GM19193 (cell line): ENCODE data around the gene NAALADL2.

Source experiments
- POLR2A ChIP-seq: IDR thresholded peaks from 4 replicates; pipeline ENCODE4 v1.6.1; 2011; ENCODE audit not compliant: insufficient read depth, insufficient read length; ENCODE audit errors: extremely low read depth

NAALADL2 gene

DNA sequence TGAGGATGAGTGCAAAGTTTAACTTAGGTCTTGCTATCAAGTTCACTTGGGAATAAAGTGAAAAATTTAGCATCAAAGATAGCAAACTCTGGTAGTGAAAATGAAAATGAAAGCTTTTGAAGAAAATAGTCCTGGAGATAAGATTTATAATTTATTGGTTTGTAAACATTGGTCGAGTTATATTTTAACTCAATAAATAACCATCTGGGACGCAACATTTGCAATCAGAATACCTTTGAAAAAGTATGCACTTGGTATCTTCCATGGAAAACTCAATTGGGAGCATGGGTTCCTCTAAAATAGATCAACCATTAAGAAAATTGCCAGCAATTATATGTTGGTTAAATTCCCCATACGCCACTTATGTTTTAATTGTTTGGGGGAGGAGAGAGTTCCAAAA lies 209.5 kb downstream of the NAALADL2 start:
- TF ChIP-seq POLR2A = no peak

- no peak for TF ChIP-seq POLR2A
These were observed 211.8 kb downstream of the NAALADL2 start for GRCh38 chr3:175070946-175071345.

GRCh38 chr3:175073219-175073905 lies 214.2 kb downstream of the NAALADL2 start:
- TF ChIP-seq POLR2A = no peak

- no peak for TF ChIP-seq POLR2A
These were observed 216.1 kb downstream of the NAALADL2 start for GRCh38 chr3:175075269-175075668.

- no peak for TF ChIP-seq POLR2A
These were observed 218.1 kb downstream of the NAALADL2 start for GRCh38 chr3:175077216-175077615.

- no peak for TF ChIP-seq POLR2A
These were observed 223.5 kb downstream of the NAALADL2 start for GRCh38 chr3:175082631-175083030.

DNA sequence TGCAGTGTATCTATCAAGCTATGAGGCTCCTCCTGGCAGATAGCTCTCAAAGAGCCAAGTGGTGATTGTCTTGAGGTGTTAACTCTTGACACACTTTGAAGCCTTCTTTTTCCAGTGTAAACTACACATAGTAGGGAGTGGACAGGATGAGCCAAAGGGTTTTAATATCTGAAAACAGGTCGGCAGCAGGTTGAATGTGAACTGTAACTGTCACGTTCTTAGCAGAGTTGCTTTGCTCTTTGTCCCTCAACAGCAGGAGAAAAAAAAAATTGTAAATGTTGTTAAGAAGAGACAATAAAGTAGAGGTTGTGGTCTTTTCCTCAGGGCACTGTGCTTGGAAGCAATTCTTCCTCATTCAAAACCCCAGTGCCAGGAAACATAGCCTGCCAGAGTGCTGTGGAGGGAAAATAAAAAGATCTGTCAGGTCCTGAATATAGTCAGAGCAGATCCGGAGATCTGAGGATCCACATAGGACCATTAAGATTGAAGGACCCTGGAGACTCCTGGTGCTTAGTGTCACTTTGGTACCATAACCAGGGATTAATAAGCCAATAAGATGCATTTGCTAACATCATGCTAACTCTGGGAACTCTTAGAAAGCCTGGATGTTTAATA lies 229.7 kb downstream of the NAALADL2 start:
- no peak for TF ChIP-seq POLR2A

DNA sequence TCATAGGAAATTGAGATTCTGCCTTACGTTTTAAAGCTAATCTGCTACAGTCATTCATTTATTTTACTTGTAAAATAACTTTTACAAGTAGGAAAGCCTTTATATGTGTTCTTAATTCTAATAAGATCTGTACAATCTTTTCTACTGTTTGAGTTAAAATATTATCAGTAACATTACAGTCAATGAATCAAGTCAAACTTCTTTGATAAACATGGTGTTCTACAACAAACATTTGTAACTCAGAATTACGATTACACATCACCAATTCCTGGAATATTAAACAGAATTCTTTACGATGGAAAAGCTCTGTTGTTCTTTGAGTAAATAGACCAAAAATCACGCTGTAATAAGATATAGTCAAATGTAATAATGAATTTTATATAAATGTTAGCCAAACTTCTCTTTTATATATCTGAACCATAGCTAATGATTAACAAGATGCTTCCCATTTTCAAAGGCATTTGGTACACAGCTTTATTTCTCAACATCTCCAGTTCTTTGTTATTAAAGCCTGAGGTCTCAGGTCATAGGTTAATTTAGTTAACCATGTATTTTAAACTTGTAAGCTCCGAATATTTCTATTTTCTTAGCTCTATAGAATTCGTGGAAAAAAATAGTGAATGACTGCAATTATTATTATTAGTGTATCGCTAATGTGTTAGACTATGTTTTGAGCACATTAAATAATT lies 232.4 kb downstream of the NAALADL2 start:
- TF ChIP-seq POLR2A = no peak

DNA sequence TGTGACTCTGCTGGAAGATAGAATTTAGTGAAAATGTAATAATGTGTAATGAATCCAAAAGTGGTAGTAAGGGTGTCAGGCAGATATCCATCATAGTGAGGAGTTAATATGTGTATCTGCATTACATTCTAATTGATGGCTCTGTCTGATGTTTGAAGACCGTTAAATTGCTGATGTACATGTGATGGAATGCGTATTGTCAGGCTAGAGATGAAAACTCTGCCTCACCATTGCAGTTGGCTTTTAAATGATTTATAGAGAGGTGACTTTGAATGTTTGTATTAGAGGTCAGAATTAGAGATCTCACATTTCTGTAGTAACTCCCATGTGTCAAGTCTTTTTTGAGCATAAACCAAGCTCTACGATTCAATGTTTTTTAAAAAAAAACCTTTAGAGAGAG lies 234.6 kb downstream of the NAALADL2 start:
- TF ChIP-seq POLR2A = no peak

- no peak for TF ChIP-seq POLR2A
These were observed 235.2 kb downstream of the NAALADL2 start for GRCh38 chr3:175094344-175094743.

DNA sequence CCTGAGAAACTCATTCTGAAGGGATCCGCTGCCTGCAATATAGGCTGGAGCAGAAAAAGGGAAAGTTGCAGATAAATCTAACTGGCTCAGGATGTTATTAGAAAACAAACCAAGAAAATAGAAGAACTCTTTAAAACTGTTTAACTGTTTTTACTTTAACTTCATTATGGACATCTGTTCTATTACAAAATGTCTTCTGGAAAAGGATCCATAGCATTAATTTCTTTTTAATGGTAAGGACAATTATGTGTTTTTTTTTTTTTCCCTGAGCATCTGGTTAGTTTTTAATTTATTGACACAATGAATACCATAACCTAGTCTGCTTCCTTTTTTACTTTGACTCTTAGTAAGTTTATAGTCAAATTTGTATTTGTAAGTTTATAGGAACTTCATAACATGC lies 239.5 kb downstream of the NAALADL2 start:
- TF ChIP-seq POLR2A = no peak

DNA sequence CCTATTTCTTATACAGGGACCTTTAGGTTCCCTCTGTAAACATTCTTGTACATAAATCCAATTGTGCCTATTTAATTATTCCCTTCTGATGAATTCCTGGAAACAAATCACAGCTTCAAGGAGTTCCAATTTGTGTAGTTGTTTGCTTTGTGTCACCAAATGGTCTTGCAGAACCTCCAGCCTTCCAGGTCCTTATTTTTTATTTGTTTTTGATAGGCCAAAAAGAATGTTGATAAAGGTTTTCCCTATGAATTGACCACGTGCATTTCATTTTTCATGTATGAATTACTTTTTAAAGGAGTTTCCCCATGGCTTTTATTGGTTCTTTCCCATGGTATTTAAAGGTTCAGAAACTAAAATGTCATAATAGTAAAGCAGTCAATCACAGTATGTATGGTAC lies 243.0 kb downstream of the NAALADL2 start:
- no peak for TF ChIP-seq POLR2A

- TF ChIP-seq POLR2A = no peak
These were observed 244.2 kb downstream of the NAALADL2 start for GRCh38 chr3:175103298-175103697.

DNA sequence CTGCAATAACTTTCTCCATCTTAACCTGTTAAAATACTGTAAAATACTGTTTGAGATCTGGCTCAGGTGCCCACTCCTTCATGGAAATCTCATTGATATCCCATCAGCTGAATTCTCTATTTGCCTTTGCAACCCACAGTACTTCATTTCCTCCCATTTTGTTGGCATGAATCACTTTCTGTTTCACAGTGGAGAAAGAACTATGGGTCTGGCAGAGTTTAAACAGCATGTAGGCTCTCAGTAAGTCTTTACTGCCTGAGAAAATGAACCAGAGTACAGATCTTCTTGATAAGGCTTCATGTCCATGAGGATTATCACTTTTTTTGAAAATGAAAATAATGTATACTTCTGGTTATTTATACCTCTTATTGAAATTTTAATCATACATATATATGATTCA lies 245.9 kb downstream of the NAALADL2 start:
- no peak for TF ChIP-seq POLR2A

DNA sequence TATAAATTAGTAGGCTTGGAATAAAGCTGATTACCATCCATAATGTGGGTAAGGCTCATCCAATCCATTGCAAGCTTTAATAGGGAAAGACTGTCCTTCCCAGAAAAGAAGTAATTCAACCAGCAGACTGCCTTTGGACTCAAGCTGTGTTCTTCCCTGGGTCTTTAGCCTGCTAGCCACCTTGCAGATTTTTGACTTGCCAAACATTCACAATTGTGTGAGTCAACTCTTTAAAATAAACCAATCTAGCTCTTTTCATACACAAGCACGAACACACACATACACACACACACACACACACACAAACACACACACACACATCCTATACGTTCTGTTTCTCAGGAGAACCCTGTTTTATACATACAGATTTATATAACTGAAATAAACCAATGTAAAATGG lies 248.1 kb downstream of the NAALADL2 start:
- no peak for TF ChIP-seq POLR2A

- TF ChIP-seq POLR2A = no peak
These were observed 248.9 kb downstream of the NAALADL2 start for GRCh38 chr3:175107995-175108394.
